KMS-11 (cell line): Measurements from ENCODE around the gene MAP3K7CL.
"Not testable (repeated sequence)": the region's sequence is repeated elsewhere in the genome, so short reads cannot be mapped to it uniquely, and the experiment has no call there.

Experiments
- H2AFZ ChIP-seq: fragments of 200-600 bp; sonication (generic); 2 replicates; pipeline ENCODE4 v1.6.1; 2016; ENCODE audit warnings: antibody characterized with exemption, mixed run types, low read depth
- H3K27ac ChIP-seq: fragments of 200-600 bp; sonication (generic); 2 replicates; pipeline ENCODE4 v1.6.1; 2016; ENCODE audit warnings: mild to moderate bottlenecking, mixed run types
- H3K27me3 ChIP-seq: fragments of 200-600 bp; sonication (generic); 2 replicates; pipeline ENCODE4 v1.6.1; 2017; ENCODE audit warnings: mild to moderate bottlenecking, low read depth, mixed run types, moderate library complexity; ENCODE audit not compliant: insufficient read depth
- H3K36me3 ChIP-seq: fragments of 200-600 bp; sonication (generic); 2 replicates; pipeline ENCODE4 v1.6.1; 2017; ENCODE audit warnings: mild to moderate bottlenecking, mixed run types; ENCODE audit not compliant: insufficient read depth
- H3K4me1 ChIP-seq: fragments of 200-600 bp; sonication (generic); 2 replicates; pipeline ENCODE4 v1.6.1; 2016; ENCODE audit warnings: mild to moderate bottlenecking, low read depth, mixed run types; ENCODE audit not compliant: poor library complexity, severe bottlenecking
- H3K4me2 ChIP-seq: fragments of 200-600 bp; sonication (generic); 2 replicates; pipeline ENCODE4 v1.7.0; 2016; ENCODE audit warnings: mild to moderate bottlenecking, mixed run types
- H3K4me3 ChIP-seq: fragments of 200-600 bp; sonication (generic); IDR thresholded peaks from 2 replicates; pipeline ENCODE4 v1.6.1; 2017; ENCODE audit warnings: low read depth, low read length, mixed read lengths; ENCODE audit not compliant: insufficient read depth
- H3K79me2 ChIP-seq: fragments of 200-600 bp; sonication (generic); 2 replicates; pipeline ENCODE4 v1.6.1; 2016; ENCODE audit warnings: low read depth, mixed run types; ENCODE audit not compliant: insufficient read depth
- H3K9ac ChIP-seq: fragments of 200-600 bp; sonication (generic); 2 replicates; pipeline ENCODE4 v1.6.1; 2016; ENCODE audit warnings: mild to moderate bottlenecking, mixed run types
- H4K20me1 ChIP-seq: fragments of 200-600 bp; sonication (generic); 2 replicates; pipeline ENCODE4 v1.6.1; 2016; ENCODE audit warnings: mild to moderate bottlenecking, mixed run types; ENCODE audit not compliant: insufficient read depth
- TF ChIP-seq, protein P1 (sequence below): fragments of 200-600 bp; sonication (generic); conservative IDR thresholded peaks from 2 replicates; pipeline ENCODE4 v1.6.1; 2017; ENCODE audit warnings: low read depth, mild to moderate bottlenecking, antibody characterized with exemption, low read length, moderate library complexity, mixed read lengths

The MAP3K7CL gene

DNA sequence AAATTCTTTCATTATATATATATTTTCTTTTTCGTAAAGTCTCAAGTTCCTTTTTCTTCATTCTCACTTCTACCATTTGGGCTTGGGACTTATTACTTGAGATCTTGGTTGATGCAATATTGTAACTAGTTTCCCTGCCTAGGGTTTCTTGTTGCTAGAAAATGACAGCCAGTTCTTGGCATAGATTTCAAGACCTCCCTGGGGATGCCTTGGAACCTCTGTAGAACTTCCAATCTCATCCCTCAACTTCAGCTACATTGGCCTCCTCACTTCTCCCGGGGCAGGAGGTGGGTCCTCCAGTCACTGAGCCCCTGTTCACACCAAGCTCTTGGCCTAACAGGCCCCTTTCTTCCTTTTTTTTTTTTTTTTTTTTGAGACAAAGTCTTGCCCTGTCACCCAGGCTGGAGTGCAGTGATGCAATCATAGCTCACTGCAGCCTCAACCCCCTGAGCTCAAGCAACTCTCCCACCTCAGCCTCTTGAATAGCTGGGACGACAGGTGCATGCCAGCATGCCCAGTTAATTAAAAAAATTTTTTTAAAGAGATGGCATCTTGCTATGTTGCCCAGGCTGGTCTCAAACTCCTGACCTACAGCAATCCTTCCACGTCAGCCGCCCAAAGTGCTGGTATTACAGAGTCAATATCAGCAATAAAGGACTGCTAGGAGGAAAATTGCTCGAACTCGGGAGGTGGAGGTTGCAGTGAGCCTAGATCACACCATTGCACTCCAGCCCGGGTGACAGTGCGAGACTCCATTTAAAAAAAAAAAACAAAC is 33.1 kb downstream of the MAP3K7CL start:
- peaks cover 6% of the 10 kb centered on the region for H3K4me1 ChIP-seq
- no peak overlapping the region for H3K9ac ChIP-seq
- H3K4me2 ChIP-seq: no peak overlapping the region
- no peaks in the 10 kb centered on the region for H3K36me3 ChIP-seq
- no peak overlapping the region for H3K4me3 ChIP-seq
- H2AFZ ChIP-seq: no peak overlapping the region
- H3K79me2 ChIP-seq: no peaks in the 10 kb centered on the region
- H4K20me1 ChIP-seq: no peaks in the 10 kb centered on the region
- no peak overlapping the region for H3K27ac ChIP-seq
- no peaks in the 10 kb centered on the region for H3K27me3 ChIP-seq
- TF ChIP-seq, protein P1, sequence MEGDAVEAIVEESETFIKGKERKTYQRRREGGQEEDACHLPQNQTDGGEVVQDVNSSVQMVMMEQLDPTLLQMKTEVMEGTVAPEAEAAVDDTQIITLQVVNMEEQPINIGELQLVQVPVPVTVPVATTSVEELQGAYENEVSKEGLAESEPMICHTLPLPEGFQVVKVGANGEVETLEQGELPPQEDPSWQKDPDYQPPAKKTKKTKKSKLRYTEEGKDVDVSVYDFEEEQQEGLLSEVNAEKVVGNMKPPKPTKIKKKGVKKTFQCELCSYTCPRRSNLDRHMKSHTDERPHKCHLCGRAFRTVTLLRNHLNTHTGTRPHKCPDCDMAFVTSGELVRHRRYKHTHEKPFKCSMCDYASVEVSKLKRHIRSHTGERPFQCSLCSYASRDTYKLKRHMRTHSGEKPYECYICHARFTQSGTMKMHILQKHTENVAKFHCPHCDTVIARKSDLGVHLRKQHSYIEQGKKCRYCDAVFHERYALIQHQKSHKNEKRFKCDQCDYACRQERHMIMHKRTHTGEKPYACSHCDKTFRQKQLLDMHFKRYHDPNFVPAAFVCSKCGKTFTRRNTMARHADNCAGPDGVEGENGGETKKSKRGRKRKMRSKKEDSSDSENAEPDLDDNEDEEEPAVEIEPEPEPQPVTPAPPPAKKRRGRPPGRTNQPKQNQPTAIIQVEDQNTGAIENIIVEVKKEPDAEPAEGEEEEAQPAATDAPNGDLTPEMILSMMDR: no peak

DNA sequence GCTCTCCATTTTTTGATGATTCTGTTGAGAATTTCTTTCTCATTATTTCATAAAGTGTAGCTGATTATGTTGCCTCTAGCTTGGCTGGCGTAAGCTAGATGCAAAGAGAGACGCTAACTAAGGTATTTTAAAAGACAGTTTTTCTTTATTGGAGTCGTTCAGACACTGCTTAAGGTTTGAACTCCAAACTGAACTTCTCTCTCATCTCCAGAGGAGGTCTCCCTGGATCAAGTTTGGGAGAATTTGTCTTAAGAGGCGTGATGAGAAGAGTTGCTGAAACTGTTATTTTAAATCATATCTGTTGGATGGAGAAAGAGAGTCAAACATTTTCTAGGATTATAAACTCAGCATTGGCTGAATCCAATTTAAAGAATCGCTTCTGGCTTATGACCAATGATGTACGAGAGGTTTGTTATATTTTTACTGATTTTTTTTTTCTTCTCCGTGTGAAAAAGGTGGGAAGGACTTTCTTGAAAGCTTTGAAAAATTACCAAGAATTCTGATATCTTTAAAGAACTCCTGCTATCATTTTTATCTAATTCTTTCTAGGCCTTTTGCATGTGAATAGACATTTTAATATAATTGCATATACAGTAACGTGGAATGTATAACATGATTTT is 34.0 kb downstream of the MAP3K7CL start:
- H2AFZ ChIP-seq: no peak overlapping the region
- H3K4me2 ChIP-seq: no peak overlapping the region
- no peaks in the 10 kb centered on the region for H4K20me1 ChIP-seq
- no peaks in the 10 kb centered on the region for H3K36me3 ChIP-seq
- H3K79me2 ChIP-seq: no peaks in the 10 kb centered on the region
- no peak overlapping the region for H3K27ac ChIP-seq
- H3K9ac ChIP-seq: no peak overlapping the region
- H3K27me3 ChIP-seq: no peaks in the 10 kb centered on the region
- TF ChIP-seq, protein P1: peak; percentile 46
- H3K4me1 ChIP-seq: peaks cover under 1% of the 10 kb centered on the region
- H3K4me3 ChIP-seq: no peak overlapping the region

DNA sequence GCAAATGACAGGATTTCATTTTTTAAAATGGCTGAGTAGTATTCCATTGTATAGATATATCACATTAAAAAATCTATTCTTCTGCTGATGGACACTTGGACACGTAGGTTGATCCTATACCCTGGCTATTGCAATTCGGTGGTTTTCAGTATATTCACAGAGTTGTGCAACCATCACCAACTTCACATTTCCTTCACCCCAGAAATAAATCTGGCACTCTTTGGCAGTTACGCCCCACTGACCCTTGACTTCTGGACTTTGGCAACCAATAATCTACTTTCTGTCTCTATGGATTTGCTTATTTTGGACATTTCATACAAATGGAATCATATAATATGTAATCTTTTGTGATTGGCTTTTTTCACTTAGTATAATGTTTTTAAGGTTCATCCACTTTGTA is 35.9 kb downstream of the MAP3K7CL start:
- no peak overlapping the region for H2AFZ ChIP-seq
- no peaks in the 10 kb centered on the region for H4K20me1 ChIP-seq
- no peak overlapping the region for H3K27ac ChIP-seq
- H3K4me2 ChIP-seq: no peak overlapping the region
- H3K4me1 ChIP-seq: peaks cover 2% of the 10 kb centered on the region
- H3K9ac ChIP-seq: no peak overlapping the region
- TF ChIP-seq, protein P1: no peak
- no peaks in the 10 kb centered on the region for H3K79me2 ChIP-seq
- H3K4me3 ChIP-seq: no peak overlapping the region
- no peaks in the 10 kb centered on the region for H3K36me3 ChIP-seq
- H3K27me3 ChIP-seq: no peaks in the 10 kb centered on the region

DNA sequence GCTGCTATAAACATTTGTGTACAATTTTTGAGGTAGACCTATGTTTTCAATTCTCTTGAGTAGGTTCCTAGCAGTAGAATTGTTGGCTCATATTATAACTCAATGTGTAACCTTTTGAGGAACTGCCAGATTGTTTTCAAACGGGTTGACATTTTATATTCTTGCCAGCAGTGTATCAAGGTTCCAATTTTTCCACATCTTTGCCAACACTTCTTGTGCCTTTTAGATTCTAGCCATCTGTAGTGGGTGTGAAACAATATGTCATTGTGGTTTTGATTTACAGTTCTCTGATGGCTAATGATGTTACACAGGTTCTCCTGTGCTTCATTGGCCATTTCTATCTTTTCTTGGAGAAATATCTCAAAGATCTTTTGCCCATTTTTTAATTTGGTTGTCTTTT is 36.4 kb downstream of the MAP3K7CL start:
- H3K79me2 ChIP-seq: no peaks in the 10 kb centered on the region
- H3K27me3 ChIP-seq: no peaks in the 10 kb centered on the region

GRCh38 chr21:29167481-29167880 is 37.0 kb downstream of the MAP3K7CL start:
- H2AFZ ChIP-seq, H3K27ac ChIP-seq, H3K79me2 ChIP-seq, H3K4me3 ChIP-seq, H3K36me3 ChIP-seq, H4K20me1 ChIP-seq, H3K4me2 ChIP-seq, H3K4me1 ChIP-seq, H3K9ac ChIP-seq, H3K27me3 ChIP-seq: not testable (repeated sequence)

More for the DNA sequence above, 36.4 kb downstream of the MAP3K7CL start:
- Histone ChIP-seq H3K4me1 (peaks cover 2% of the 10 kb centered on the region), H2AFZ (no peak overlapping the region), H3K9ac (no peak overlapping the region), H3K36me3 (no peaks in the 10 kb centered on the region), H4K20me1 (no peaks in the 10 kb centered on the region), H3K4me3 (no peak overlapping the region), H3K4me2 (no peak overlapping the region), H3K27ac (no peak overlapping the region)
- TF ChIP-seq, protein P1: no peak
